Measurements from ENCODE around the gene MYL12A. TPM values are rescaled to one million over a fixed set of nuclear protein-coding genes. Genes with fewer than 3 reads are reported as not detected.

MYL12A gene
- total RNA-seq, 1 donor from 2014 or later = 421 TPM

DNA sequence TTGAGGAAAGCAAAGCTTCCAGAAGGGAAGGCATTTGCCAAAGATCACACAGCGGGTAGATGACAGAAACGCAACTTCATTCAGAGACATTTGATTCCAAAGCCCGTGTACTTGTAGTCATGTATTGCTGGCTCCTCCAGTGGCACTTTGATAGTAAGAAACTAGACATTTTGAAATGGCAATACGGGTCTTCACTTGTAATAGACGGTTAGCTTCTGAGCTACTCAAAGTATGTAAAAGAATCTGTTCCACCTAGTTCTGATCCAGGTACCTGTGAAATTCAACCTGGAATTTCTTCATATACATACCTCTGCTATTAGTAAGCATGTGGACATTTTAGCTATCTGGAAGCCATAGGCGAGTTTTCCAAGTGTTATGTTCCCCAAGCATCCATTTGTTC lies 26.1 kb upstream of the MYL12A start:
- H3K36me3 ChIP-seq = no peaks in the 10 kb centered on the region
- H3K4me3 ChIP-seq = no peak overlapping the region
- no peak overlapping the region for H3K27ac ChIP-seq
- peaks cover 0 to 3% of the 10 kb centered on the region in 2 donors for H3K4me1 ChIP-seq
- H3K9me3 ChIP-seq = no peaks in the 10 kb centered on the region
- H3K27me3 ChIP-seq = no peaks in the 10 kb centered on the region
- no peak for DNase-seq (ENCODE audit: low spot score in 2 of 2)
- TF ChIP-seq, protein P1, sequence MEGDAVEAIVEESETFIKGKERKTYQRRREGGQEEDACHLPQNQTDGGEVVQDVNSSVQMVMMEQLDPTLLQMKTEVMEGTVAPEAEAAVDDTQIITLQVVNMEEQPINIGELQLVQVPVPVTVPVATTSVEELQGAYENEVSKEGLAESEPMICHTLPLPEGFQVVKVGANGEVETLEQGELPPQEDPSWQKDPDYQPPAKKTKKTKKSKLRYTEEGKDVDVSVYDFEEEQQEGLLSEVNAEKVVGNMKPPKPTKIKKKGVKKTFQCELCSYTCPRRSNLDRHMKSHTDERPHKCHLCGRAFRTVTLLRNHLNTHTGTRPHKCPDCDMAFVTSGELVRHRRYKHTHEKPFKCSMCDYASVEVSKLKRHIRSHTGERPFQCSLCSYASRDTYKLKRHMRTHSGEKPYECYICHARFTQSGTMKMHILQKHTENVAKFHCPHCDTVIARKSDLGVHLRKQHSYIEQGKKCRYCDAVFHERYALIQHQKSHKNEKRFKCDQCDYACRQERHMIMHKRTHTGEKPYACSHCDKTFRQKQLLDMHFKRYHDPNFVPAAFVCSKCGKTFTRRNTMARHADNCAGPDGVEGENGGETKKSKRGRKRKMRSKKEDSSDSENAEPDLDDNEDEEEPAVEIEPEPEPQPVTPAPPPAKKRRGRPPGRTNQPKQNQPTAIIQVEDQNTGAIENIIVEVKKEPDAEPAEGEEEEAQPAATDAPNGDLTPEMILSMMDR (IDR thresholded peaks at IDR 0.05) = no peak
- intact Hi-C loops (cut with DNase I) = loop anchor here (2.0 kb wide), 1 partner anchor 25 kb away; the partner anchor contains the start of gene MYL12A

- H3K27me3 ChIP-seq = no peaks in the 10 kb centered on the region
- H3K4me3 ChIP-seq = no peak overlapping the region
- no peak for DNase-seq (ENCODE audit: low spot score in 2 of 2)
- no peaks in the 10 kb centered on the region for H3K9me3 ChIP-seq
- TF ChIP-seq, protein P1 (IDR thresholded peaks at IDR 0.05) = no peak
- no peak overlapping the region for H3K27ac ChIP-seq
- H3K36me3 ChIP-seq = no peaks in the 10 kb centered on the region
- no peaks in the 10 kb centered on the region for H3K4me1 ChIP-seq
- intact Hi-C loops (cut with DNase I) = no loop called here
Measured at GRCh38 chr18:3223356-3223755, 24.2 kb upstream of the MYL12A start.

- H3K4me1 ChIP-seq = no peaks in the 10 kb centered on the region
- DNase-seq (ENCODE audit: low spot score in 2 of 2) = no peak
- intact Hi-C loops (cut with DNase I) = no loop called here
- no peak overlapping the region for H3K4me3 ChIP-seq
- H3K9me3 ChIP-seq = no peaks in the 10 kb centered on the region
- H3K27me3 ChIP-seq = no peaks in the 10 kb centered on the region
- no peaks in the 10 kb centered on the region for H3K36me3 ChIP-seq
- TF ChIP-seq, protein P1 (IDR thresholded peaks at IDR 0.05) = no peak
- H3K27ac ChIP-seq = no peak overlapping the region
Measured at GRCh38 chr18:3224223-3224622, 23.4 kb upstream of the MYL12A start.

- no peak overlapping the region for H3K27ac ChIP-seq
- no peaks in the 10 kb centered on the region for H3K9me3 ChIP-seq
- H3K36me3 ChIP-seq = no peaks in the 10 kb centered on the region
- intact Hi-C loops (cut with DNase I) = no loop called here
- H3K4me3 ChIP-seq = no peak overlapping the region
- no peaks in the 10 kb centered on the region for H3K4me1 ChIP-seq
- TF ChIP-seq, protein P1 (IDR thresholded peaks at IDR 0.05) = no peak
- H3K27me3 ChIP-seq = no peaks in the 10 kb centered on the region
- DNase-seq (ENCODE audit: low spot score in 2 of 2) = no peak
Measured at GRCh38 chr18:3225588-3225987, 22.0 kb upstream of the MYL12A start.

DNA sequence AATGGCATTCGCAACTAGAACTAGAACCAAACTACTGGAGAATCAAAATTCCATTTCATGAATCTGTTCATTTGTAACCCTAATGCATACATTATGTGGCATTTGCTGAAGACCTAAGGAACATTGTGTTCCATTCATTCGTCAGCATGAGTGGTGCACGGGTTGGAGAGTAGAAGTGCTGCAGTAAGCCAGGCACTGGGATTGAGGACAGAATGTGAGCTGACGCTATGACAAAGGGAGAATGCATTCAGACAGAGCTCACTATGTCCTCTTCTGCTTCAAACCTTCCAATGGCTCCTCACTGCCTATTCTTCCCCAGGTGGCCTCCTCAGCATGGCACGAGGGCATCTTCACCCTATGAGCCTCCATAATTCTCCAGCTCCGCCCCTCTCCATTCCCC lies 21.6 kb upstream of the MYL12A start:
- Histone ChIP-seq H3K4me3 (no peak overlapping the region), H3K27ac (no peak overlapping the region), H3K4me1 (no peaks in the 10 kb centered on the region)

More for the DNA sequence above, 21.6 kb upstream of the MYL12A start:
- Histone ChIP-seq H3K36me3 (no peaks in the 10 kb centered on the region), H3K27me3 (no peaks in the 10 kb centered on the region), H3K9me3 (no peaks in the 10 kb centered on the region)
- intact Hi-C loops (cut with DNase I) = no loop called here
- no peak for DNase-seq (ENCODE audit: low spot score in 2 of 2)
- TF ChIP-seq, protein P1 (IDR thresholded peaks at IDR 0.05) = no peak

Measured in ascending aorta (tissue), 2 donors.